ENCODE data around the gene ADAM12.

The ADAM12 gene

GRCh38 chr10:126245501-126245900, 142.8 kb downstream of the ADAM12 start:
- Histone ChIP-seq H4K20me1 (ENCODE audit: insufficient read depth, low read length) (no peaks in the 10 kb centered on the region), H3K9ac (ENCODE audit: low read length) (no peak overlapping the region), H3K36me3 (replicated peaks; ENCODE audit: low read depth, low read length) (no peaks in the 10 kb centered on the region), H3K79me2 (ENCODE audit: low read length) (no peaks in the 10 kb centered on the region), H3K4me2 (ENCODE audit: low read length) (no peak overlapping the region), H3K9me3 (ENCODE audit: insufficient read depth, low read length) (no peaks in the 10 kb centered on the region), H3K27me3 (ENCODE audit: low read depth, low read length) (no peaks in the 10 kb centered on the region), H2AFZ (ENCODE audit: low read depth, low read length) (no peak overlapping the region), H3K4me1 (ENCODE audit: low read length) (no peaks in the 10 kb centered on the region), H3K27ac (ENCODE audit: low read length) (no peak overlapping the region), H3K4me3 (ENCODE audit: low read length) (no peak overlapping the region)
- TF ChIP-seq CTCF (IDR thresholded peaks at IDR 0.05; ENCODE audit: low read depth, low read length), result no peak
- TF ChIP-seq EZH2phosphoT487 (IDR thresholded peaks at IDR 0.05; ENCODE audit: low read depth), result no peak

GRCh38 chr10:126243971-126244370, 144.3 kb downstream of the ADAM12 start:
- Histone ChIP-seq H3K9ac (ENCODE audit: low read length) (no peak overlapping the region), H3K36me3 (replicated peaks; ENCODE audit: low read depth, low read length) (no peaks in the 10 kb centered on the region), H3K27me3 (ENCODE audit: low read depth, low read length) (no peaks in the 10 kb centered on the region), H2AFZ (ENCODE audit: low read depth, low read length) (no peak overlapping the region), H3K4me3 (ENCODE audit: low read length) (no peak overlapping the region), H3K79me2 (ENCODE audit: low read length) (no peaks in the 10 kb centered on the region), H3K4me2 (ENCODE audit: low read length) (no peak overlapping the region), H3K27ac (ENCODE audit: low read length) (no peak overlapping the region), H3K4me1 (ENCODE audit: low read length) (no peaks in the 10 kb centered on the region), H4K20me1 (ENCODE audit: insufficient read depth, low read length) (no peaks in the 10 kb centered on the region), H3K9me3 (ENCODE audit: insufficient read depth, low read length) (no peaks in the 10 kb centered on the region)
- TF ChIP-seq CTCF (IDR thresholded peaks at IDR 0.05; ENCODE audit: low read depth, low read length) (no peak), EZH2phosphoT487 (IDR thresholded peaks at IDR 0.05; ENCODE audit: low read depth) (no peak)

- TF ChIP-seq EZH2phosphoT487 (IDR thresholded peaks at IDR 0.05; ENCODE audit: low read depth) (no peak), CTCF (IDR thresholded peaks at IDR 0.05; ENCODE audit: low read depth, low read length) (no peak)
- Histone ChIP-seq H3K27ac (ENCODE audit: low read length) (no peak overlapping the region), H3K27me3 (ENCODE audit: low read depth, low read length) (no peaks in the 10 kb centered on the region), H3K36me3 (replicated peaks; ENCODE audit: low read depth, low read length) (no peaks in the 10 kb centered on the region), H2AFZ (ENCODE audit: low read depth, low read length) (no peak overlapping the region), H4K20me1 (ENCODE audit: insufficient read depth, low read length) (no peaks in the 10 kb centered on the region), H3K4me2 (ENCODE audit: low read length) (no peak overlapping the region), H3K4me1 (ENCODE audit: low read length) (no peaks in the 10 kb centered on the region), H3K9ac (ENCODE audit: low read length) (no peak overlapping the region), H3K79me2 (ENCODE audit: low read length) (no peaks in the 10 kb centered on the region), H3K9me3 (ENCODE audit: insufficient read depth, low read length) (no peaks in the 10 kb centered on the region), H3K4me3 (ENCODE audit: low read length) (no peak overlapping the region)
Observed at GRCh38 chr10:126243306-126243705, 145.0 kb downstream of the ADAM12 start.

- H3K9ac ChIP-seq (ENCODE audit: low read length), result no peak overlapping the region
- H3K36me3 ChIP-seq (replicated peaks; ENCODE audit: low read depth, low read length), result no peaks in the 10 kb centered on the region
- no peak overlapping the region for H3K27ac ChIP-seq (ENCODE audit: low read length)
- H2AFZ ChIP-seq (ENCODE audit: low read depth, low read length), result no peak overlapping the region
- H3K9me3 ChIP-seq (ENCODE audit: insufficient read depth, low read length), result no peaks in the 10 kb centered on the region
- no peak overlapping the region for H3K4me3 ChIP-seq (ENCODE audit: low read length)
- no peak for TF ChIP-seq EZH2phosphoT487 (IDR thresholded peaks at IDR 0.05; ENCODE audit: low read depth)
- H3K4me1 ChIP-seq (ENCODE audit: low read length), result no peaks in the 10 kb centered on the region
- no peak overlapping the region for H3K4me2 ChIP-seq (ENCODE audit: low read length)
- H3K79me2 ChIP-seq (ENCODE audit: low read length), result no peaks in the 10 kb centered on the region
- no peaks in the 10 kb centered on the region for H4K20me1 ChIP-seq (ENCODE audit: insufficient read depth, low read length)
- no peaks in the 10 kb centered on the region for H3K27me3 ChIP-seq (ENCODE audit: low read depth, low read length)
Observed at GRCh38 chr10:126242397-126243260, 145.6 kb downstream of the ADAM12 start.

Measured in OCI-LY3 (cell line).